GM18508 (cell line): Measurements from ENCODE around the gene PCGF3.
"Not testable (repeated sequence)": the region's sequence is repeated elsewhere in the genome, so short reads cannot be mapped to it uniquely, and the experiment has no call there.

Source experiments
- ATAC-seq: cut with Tn5 transposase; IDR thresholded peaks from one replicate; pipeline ENCODE4 v1.9.1; 2021; ENCODE audit warnings: moderate number of reproducible peaks; ENCODE audit not compliant: insufficient read depth, unreplicated experiment

The PCGF3 gene

DNA sequence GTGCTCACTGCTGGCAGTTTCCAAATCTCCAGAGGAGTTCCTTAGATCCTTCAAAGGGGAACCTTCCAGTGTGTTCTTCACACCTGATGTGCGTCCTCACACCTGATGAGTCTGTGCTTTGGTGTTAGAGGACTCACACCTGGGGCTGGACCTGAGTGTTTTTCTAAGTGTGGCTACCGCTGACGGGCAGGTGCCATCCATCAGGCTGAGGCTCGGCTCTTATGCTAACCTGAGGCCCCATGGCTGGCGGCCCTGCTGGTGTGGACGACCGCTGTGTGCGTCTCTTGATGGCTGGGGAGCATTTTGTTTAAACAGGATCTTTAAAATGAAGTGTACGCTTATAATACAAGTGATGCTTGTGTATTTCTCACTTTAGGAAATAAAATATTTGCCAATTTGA, 28.4 kb downstream of the PCGF3 start:
- no peak for ATAC-seq

DNA sequence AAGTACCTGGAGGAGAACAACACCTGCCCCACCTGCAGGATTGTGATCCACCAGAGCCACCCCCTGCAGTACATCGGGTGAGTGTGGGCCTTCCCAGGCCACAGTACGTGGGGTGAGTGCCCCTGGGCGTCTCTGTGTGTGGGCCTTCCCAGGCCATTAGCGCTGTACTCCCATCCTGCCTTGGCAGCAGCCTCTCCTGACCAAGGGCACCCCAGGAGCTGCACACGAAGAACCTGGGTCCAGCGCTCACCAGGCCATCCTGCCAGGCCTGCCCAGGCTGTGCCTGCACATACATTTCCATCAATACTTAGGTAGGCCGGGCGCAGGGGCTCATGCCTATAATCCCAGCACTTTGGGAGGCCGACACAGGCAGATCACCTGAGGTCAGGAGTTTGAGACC, 29.3 kb downstream of the PCGF3 start:
- no peak for ATAC-seq

DNA sequence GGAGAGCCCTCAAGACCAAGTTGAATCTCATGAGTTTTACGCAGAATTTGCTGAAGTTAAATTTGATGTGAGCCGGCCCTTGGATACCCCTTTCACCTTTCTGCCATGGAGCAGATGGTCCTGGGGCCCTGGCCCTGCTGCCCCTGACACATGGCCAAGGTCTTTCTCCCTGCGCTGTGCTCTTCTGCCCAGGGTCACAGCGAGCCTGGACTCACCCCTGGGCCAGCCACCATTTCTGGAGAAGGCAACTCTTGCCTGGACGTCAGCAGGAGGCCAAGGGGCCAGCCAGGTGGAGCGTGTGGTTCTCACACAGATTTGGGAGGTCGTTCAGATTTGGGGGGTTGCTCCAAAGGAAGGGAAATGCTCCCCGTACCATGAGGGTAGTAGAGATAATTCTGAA, 30.0 kb downstream of the PCGF3 start:
- no peak for ATAC-seq

DNA sequence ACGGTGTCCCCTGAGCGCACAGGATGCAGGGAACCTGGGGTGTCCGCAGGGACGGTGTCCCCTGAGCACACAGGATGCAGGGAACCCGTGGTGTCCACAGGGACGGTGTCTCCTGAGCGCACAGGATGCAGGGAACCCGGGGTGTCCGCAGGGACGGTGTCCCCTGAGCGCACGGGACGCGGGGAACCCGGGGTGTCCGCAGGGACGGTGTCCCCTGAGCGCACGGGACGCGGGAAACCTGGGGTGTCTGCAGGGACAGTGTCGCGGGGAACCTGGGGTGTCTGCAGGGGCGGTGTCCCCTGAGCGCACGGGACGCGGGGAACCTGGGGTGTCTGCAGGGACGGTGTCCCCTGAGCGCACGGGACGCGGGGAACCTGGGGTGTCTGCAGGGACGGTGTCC, 30.9 kb downstream of the PCGF3 start:
- not testable (repeated sequence) for ATAC-seq

DNA sequence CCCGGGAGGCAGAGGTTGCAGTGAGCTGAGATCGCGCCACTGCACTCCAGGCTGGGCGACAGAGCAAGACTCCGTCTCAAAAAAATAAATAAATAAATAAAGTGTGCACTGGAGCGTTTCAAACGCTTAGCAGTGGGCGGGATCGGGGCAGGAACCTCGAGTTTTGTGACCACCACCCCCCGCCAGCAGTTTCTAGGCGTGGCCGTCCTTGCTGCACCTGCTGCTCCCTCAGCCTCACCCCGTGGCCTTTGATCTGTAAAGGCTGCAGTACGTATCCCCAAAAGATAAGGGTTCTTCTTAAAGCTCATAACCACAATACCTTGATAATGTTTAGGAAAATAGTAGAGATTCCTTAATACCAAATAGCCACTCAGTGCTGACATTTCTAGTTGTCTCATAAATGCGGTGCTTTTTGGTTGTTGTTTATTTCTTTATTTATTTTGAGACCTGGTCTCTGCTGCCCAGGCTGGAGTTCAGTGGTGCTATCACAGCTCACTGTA, 33.2 kb downstream of the PCGF3 start:
- ATAC-seq, result no peak

DNA sequence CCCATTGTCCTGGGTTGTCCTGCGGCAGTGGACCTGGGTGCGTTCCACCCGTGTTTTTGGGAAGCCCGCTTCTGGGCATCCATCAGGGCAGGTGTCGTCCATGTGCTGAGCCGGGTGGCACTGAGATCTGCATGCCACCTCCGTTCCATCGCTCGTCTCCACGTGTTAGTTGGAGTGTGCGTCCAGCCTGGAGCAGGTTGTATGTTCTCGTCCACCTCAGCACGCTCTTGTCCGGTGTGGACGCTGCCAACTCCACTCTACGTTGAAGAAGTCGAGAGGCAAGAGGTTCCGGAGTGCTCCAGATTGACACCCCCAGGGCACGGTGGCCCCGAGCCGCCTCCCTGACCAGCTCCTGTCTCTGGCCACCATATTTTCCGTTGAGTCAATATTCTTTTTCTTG, 33.9 kb downstream of the PCGF3 start:
- ATAC-seq, result no peak

DNA sequence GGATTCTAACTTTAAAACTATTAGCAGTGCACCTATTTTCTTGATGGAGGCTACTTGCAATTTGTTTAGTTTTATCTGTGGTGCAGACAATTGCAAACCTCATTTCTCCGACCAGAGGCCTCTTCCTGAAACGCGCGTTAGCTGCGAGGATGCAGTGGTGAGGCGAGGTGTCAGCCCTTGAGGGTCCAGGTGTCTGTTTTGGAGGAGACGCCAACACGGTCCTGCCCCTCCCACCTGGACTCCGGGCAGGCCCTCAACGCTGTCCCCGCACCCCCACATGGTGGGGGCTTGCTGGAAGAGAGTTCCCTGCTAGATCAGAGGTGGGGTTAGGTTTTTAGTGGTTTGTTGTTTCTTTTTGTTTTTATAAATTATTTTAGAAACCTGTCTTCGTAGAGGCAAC, 34.4 kb downstream of the PCGF3 start:
- ATAC-seq, result no peak

DNA sequence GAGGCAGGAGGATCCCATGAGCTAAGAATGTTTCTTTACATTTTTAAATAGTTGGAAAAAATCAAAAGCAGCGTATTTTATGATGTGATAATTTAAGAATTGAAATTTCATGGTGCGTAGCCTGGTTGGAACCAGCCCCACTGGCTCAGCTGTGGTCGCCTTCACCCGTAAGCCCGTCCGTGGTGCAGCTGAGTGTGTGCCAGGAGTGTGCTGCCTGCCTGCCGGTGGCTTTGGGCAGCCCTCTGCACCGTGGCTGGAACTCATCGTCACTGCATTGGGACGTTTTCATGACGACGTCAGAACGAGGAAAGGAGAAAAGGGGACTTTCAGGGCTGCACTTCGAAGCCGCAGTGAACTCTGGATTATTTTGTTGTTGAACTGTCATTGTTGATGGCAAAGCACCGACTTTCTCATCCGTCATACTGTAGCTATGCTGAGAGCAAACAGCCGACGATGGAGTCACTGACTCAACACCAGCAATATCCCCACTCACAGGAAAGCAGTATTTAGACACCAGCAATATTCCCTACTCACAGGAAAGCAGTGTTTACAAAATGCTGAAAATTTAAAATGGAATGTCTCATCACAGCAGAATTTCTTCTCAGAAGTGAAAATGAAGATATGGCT, 35.1 kb downstream of the PCGF3 start:
- ATAC-seq, result no peak

DNA sequence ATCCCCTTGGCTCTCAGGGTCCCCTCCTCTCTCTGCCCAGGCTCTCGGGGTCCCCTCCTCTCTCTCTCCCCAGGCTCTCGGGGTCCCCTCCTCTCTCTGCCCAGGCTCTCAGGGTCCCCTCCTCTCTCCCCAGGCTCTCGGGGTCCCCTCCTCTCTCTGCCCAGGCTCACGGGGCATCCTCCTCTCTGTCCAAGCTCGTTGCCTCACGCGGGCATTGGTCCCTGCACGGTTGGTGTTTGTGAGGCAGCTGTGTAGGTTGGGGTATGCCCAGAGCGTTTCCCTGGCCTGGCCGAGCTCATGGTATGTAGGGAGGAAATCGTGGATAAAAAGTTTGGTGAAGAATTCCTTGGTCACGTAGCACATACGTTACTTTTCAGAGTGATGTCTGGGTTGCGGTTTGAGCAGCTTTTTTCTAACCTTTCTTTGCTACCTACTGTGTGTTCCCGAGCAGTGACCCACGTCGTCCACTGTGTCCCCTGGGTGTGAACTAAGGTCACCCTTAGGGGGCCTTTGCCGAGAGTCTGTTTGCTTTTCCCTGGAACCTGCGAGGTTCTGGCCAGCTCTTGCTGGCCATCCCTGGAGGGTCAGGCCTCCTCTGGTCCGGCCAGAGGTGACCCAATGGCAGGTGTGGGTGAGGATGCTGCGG, 36.6 kb downstream of the PCGF3 start:
- no peak for ATAC-seq

DNA sequence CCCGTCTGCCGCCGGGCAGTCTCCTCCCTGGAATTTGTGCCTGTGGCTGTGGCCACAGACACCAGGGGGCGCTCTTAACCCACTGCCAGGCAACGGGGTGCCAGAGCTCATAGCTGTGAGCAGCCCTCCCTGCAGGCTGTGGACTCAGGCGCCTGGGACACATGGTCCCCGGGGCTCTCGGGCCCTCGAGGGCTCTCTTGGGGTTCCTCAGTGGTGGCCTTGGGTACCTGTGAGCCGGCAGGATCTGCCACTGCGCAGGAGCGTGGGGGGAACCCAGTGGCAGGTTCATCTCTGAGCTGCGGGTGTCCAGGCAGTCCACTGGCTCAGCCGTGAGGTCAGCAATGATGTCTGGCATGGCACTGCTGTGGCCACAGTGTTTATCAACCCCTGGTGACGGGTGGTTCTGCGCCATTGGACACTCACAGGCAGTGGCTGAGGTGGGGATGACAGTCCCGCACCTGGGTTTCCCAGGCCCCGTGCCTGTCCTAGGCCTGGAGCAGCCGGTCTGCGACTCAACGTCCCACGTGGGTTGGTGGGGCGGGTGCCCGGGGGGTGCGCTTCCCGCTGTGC, 37.2 kb downstream of the PCGF3 start:
- no peak for ATAC-seq

DNA sequence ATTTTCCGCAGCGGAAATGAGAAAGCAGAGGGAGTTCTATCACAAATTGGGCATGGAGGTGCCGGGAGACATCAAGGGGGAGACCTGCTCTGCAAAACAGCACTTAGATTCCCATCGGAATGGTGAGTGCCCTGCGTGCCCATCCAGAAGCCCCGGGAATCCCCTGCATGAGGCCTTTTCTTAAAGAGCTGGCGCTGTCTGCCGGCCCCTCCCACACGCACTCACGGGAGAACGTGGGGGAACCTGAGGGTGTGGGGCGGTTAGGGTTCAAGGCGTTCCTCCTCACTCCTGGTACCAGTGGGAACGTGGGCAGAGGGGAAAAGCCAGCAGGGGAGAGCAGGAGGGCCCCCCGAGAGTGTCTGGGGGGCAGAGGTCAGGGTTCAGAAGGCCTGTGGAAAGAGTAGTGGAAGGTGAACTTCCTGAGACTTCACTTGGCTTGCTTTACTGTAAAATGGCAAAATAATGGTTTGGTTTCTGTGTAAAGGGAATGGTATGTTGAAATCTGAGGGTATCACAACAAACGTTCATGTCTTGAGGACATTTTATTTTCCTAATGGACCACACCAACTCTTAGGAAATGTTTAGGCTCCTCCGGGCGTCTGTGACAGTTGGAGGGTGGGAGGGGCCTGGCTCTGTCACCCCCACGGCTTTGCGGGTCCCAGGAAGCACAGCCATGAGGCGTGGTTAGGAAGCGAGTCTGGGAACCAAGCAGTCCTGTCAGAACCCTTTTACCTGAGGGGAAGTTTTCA, 38.0 kb downstream of the PCGF3 start:
- no peak for ATAC-seq

DNA sequence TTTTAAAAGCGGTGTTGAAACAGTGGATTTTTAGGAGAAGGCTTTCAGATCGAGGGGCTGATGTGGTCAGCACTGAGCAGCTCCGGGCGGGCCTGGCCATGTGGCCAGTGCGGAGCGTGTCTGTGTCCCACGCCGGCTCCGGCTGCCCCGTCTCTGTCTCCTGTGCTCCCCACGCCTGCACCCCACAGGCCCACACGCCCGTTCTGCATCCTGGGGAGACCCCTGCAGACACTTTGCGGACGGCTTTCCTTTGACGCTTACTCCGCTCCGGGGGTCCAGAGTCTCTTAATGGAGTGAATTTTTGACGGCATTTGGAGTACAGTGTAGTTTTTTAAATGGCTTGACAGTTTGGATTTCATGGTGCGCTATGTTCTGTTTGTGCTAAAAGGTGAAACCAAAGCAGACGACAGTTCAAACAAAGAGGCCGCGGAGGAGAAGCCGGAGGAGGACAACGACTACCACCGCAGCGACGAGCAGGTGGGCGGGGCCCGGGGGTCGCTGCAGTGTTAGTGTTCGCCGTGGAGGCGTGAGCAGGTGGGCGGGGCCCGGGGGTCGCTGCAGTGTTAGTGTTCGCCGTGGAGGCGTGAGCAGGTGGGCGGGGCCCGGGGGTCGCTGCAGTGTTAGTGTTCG, 38.7 kb downstream of the PCGF3 start:
- ATAC-seq, result no peak

DNA sequence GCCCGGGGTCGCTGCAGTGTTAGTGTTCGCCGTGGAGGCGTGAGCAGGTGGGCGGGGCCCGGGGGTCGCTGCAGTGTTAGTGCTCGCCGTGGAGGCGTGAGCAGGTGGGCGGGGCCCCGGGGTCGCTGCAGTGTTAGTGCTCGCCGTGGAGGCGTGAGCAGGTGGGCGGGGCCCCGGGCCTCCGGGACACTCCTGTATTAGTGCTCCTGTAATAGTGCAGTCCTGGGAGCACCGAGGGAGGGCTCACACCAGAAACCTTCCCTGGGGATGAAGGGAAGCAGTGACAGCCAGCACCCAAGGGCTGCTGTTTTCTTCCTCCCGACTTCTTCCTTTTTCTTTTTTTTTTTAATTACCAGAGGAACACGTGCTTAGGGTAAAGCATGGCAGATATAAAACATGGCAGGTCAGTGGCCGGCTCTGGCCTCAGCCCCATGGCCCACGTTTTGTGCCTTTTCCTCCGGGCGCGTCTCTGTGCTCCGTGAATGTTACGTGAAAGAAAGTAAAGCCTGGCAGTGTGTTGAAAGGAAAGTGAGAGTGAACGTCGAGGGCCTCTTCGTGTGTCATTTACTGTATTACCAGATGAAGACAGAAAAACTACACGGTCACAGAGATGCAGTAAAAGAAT, 42.0 kb downstream of the PCGF3 start:
- ATAC-seq, result no peak

DNA sequence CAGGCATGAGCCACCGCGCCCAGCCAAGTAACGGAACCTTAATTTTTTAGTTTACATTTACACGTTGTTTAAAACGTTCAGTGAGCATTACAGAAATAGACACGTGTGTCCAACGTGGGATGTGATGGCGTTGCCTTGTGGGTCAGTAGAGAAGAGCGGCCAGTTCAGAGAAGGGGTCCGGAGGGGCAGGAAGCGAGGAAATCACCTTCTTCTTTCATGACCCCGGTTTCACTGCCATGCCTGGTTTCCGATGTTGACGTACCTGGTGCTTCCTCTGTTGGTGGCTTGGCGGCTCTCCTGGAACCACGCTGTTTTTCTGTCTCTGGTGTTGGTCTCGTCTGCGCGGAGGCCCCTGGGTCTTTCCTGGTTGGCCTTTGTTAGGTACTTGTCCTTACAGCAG, 42.8 kb downstream of the PCGF3 start:
- no peak for ATAC-seq

DNA sequence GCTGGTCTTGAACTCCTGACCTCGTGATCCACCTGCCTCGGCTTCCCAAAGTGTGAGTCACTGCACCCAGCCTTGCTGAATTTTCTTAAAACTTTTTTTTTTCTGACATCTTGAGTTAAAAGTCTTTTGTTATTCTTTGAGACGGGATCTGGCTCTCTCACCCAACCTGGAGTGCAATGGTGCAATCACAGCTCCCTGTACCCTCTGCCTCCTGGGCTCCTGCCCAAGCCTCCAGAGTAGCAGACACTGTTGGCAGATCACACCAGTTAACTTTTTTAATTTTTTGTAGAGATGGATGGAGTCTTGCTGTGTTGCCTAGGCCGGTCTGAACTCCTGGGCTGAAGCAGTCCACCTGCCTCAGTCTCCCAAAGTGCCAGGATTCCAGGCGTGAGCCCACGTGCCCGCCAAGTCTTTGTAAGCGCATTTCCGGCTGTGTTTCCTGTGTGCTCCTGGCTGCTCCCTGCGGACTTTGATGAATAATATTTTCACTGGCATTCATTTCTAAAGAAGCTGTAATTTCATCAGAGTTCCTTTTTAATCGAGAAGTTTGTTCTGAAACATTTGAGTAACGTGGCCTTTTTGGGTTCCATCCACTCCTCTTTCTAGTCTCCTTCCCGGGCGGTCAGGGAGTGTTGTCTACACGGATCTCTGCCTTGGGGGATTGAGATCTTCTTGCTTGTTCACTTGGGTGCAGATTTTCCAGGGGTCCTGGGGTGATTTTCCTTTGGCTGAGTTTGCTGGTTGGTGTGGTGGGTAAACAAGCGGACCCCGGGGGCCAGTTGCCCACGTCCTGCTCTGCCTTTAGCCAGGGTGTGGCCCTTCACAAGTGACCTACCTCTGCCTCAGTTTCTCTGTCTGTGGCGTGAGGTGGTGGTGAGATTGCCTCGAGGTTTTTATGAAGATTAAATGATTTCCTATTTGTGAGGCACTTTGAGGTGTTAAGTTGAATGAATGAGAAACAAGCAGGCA, 44.4 kb downstream of the PCGF3 start:
- ATAC-seq, result no peak

DNA sequence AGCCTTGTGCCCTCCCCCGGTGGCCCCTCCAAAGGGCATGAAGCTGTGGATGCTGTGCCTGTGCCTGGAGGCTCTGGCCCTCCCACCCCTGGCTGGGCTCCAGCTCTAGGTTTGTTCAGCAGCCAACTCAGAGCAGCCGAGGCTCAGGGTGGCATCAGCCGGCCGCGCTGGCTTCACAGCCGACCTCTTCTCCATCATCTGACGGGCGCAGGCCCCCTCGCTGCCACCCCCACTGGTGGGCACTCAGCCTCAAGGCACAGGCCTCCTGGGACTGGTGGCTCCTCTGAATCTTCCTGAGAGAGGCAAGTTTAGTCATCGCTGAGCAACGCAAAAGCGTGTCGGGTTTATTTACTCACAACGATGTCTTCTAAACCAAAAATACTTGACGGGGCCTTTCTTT, 46.0 kb downstream of the PCGF3 start:
- no peak for ATAC-seq

DNA sequence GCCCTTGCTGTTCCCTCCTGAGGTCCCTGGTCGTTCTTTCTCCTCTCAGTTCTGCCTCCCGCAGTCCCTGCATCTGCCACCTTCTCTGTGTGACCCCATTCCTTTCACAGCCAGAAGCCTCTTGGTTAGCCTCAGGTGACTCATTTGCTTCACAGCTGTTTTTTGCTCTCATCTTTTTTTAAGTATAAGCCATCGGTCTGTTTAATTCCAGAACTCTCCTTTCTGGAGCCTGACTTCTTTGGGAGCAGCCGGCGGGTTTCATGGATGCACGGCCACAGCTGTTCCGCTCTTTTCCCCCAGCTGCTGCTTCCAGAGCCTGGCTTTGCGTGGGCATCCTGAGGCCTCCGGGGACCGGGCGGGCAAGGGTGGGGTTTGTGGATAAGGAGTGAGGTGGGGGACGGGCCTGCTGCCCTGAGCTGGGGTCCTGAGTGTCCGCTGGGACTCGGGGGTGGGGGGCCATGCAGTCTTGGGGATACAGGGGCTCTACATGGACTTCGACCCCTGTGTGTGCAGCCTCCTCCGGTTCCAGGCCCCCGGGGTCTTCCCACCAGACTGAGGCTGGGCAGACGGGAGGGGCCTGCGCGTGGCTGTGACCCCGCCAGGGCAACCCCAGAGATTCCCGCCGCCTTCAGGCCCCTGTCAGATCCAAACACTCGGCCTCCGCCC, 46.7 kb downstream of the PCGF3 start:
- ATAC-seq, result no peak

DNA sequence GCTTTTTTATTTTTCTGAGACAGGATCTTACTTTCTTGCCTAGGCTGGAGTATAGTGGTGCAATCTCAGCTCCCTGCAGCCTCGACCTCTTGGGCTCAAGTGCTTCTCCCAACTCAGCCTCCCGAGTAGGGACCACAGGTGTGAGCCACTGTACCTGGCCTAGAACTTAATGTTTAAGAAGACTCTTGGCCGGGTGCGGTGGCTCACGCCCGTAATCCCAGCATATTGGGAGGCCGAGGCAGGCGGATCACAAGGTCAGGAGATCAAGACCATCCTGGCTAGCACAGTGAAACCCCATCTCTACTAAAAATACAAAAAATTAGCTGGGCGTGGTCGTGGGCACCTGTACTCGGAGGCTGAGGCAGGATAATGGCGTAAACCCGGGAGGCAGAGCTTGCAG, 47.6 kb downstream of the PCGF3 start:
- not testable (repeated sequence) for ATAC-seq
